A673 (cell line): ENCODE data around the gene RASL12. TPM values are rescaled to one million over a fixed set of nuclear protein-coding genes. Genes with fewer than 3 reads are reported as not detected.

Source experiments
- Bru-seq: library from RNA; stranded (reverse); fragments of 400-500 nt; gene quantifications from one replicate; lab custom pipeline; 2021; lab: Mats Ljungman, UMichigan
- BruChase-seq, 2 experiments: library from RNA; stranded (reverse); fragments of 400-500 nt; gene quantifications; one replicate each; lab custom pipeline; 2021; lab: Mats Ljungman, UMichigan
- BruUV-seq: library from RNA; stranded (reverse); fragments of 400-500 nt; replicated peaks from 2 replicates; lab custom pipeline; 2021; lab: Mats Ljungman, UMichigan
- CTCF ChIA-PET: fragments of 300-600 bp; sonication (Branson Sonifier 250); formaldehyde crosslinking; loops from one replicate; lab custom pipeline; 2022; ENCODE audit warnings: antibody characterized with exemption; lab: Charles Lee
- POLR2A ChIA-PET: fragments of 300-600 bp; sonication (Branson Sonifier 250); formaldehyde crosslinking; loops from one replicate; lab custom pipeline; 2022; ENCODE audit warnings: antibody characterized with exemption; ENCODE audit not compliant: low non-redundant PET; lab: Charles Lee
- DNase-seq: peaks from one replicate; pipeline ENCODE4 v3.0.0-alpha.2; 2015; ENCODE audit warnings: low spot score
- H3K27ac ChIP-seq: fragments of 200-600 bp; sonication (generic); 2 replicates; pipeline ENCODE4 v1.5.1; 2016; ENCODE audit warnings: mixed run types, low read depth, mild to moderate bottlenecking, mixed read lengths, antibody characterized with exemption, low read length; ENCODE audit not compliant: poor library complexity, severe bottlenecking
- H3K27me3 ChIP-seq: fragments of 200-600 bp; sonication (generic); replicated peaks from 2 replicates; pipeline ENCODE4 v1.6.1; 2017; ENCODE audit warnings: mixed run types, low read depth, mild to moderate bottlenecking, mixed read lengths, antibody characterized with exemption, low read length; ENCODE audit not compliant: insufficient read depth, poor library complexity
- H3K36me3 ChIP-seq: fragments of 200-600 bp; sonication (generic); 2 replicates; pipeline ENCODE4 v1.6.1; 2016; ENCODE audit warnings: mixed run types, mild to moderate bottlenecking, mixed read lengths, antibody characterized with exemption, low read length; ENCODE audit not compliant: insufficient read depth, poor library complexity, severe bottlenecking
- H3K4me1 ChIP-seq: fragments of 200-600 bp; sonication (generic); 2 replicates; pipeline ENCODE4 v1.6.1; 2017; ENCODE audit warnings: mixed run types, mild to moderate bottlenecking, mixed read lengths, antibody characterized with exemption, low read length; ENCODE audit not compliant: insufficient read depth, poor library complexity, severe bottlenecking
- H3K4me3 ChIP-seq: fragments of 200-600 bp; sonication (generic); 2 replicates; pipeline ENCODE4 v1.5.1; 2016; ENCODE audit warnings: low read depth, mixed run types, mild to moderate bottlenecking, mixed read lengths, low read length; ENCODE audit not compliant: poor library complexity, severe bottlenecking
- H3K9me3 ChIP-seq: fragments of 200-600 bp; sonication (generic); 2 replicates; pipeline ENCODE4 v1.6.1; 2016; ENCODE audit warnings: mixed run types, low read depth, mild to moderate bottlenecking, mixed read lengths, antibody characterized with exemption, low read length; ENCODE audit not compliant: poor library complexity, severe bottlenecking
- EZH2 ChIP-seq: fragments of 200-600 bp; sonication (generic); IDR thresholded peaks from 2 replicates; pipeline ENCODE4 v1.6.1; 2017; ENCODE audit warnings: borderline replicate concordance, low read depth, mild to moderate bottlenecking, mixed read lengths, antibody characterized with exemption, low read length; ENCODE audit not compliant: poor library complexity, severe bottlenecking
- intact Hi-C: fragments of 100-400 bp; cut with micrococcal nuclease; formaldehyde crosslinking; loops from one replicate; pipeline ENCODE4 v1.10.0; 2022; ENCODE audit not compliant: unreplicated experiment
- long read RNA-seq: library from polyadenylated mRNA; stranded (forward); transcript quantifications from one replicate; pipeline ENCODE4 v2.0.0, GENCODE V29; 2022
- total RNA-seq: library from RNA; stranded (reverse); gene quantifications from 2 replicates; pipeline ENCODE4 v1.2.3, GENCODE V29; 2021
- TF ChIP-seq, protein P1 (sequence below): fragments of 300-800, 200-600 bp; sonication (generic); conservative IDR thresholded peaks from 2 replicates; pipeline ENCODE4 v1.5.1; 2017; ENCODE audit warnings: low read depth, mild to moderate bottlenecking, antibody characterized with exemption, low read length, moderate library complexity, mixed read lengths

Gene RASL12
- total RNA-seq = 0.69 and 1.2 TPM in 2 replicates
- Bru-seq, nascent RNA = percentile 24 among the genes with signal in this experiment
- BruChase-seq, experiment 1, labeled RNA remaining after a 2-hour chase = percentile 27 among the genes with signal in this experiment
- percentile 16 among the genes with signal in this experiment for BruChase-seq, experiment 2, labeled RNA remaining after a 6-hour chase
- long read RNA-seq, partial matches to known transcripts = 0 of 4 reads
- long read RNA-seq, other reads (novel, unspliced or antisense) = 0 of 4 reads

DNA sequence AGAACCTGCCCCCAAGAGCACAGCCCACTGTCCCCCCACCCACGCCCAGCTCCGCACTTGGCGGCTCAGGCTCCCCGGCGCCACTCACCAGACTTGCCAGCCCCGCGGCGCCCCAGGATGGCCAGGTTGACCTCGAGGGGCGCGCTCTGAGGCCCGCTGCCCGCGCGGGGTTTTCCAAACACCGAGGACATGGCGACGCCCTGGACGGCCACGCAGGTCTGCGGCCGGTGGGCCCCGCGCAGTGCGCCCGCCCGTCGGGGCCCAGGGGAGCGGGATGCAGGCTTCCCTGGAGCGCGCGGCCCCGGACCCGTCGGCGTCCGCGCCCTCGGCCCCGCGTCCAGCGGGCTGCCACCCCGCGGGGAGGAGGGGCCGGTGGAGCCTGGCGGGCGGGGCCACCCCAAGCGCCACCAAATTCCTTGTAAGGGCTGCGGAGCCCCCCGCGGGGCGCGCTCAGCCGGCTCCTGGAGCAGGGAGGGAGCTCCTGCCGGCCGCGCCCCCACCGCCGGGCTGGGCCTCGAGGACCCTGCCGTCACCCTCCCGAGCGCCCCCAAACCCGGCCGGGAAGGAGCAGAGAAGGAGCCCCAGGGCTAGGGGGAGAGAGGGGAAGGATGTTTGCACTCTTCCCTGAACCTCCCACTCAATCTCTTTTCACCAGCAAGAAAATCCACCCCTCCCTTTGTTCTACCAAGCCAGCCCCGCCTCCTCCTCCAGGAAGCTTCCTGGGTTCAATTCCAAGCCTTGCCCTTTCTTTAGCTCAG is at the start of gene RASL12:
Gene RASL12 (minus strand): TSS at position 347 of the 758 bp plus-strand sequence. CDS start 156 bp downstream, at position 191.
- DNase-seq = peak; percentile 49
- Histone ChIP-seq H3K27me3 (no peaks in the 10 kb centered on the region), H3K9me3 (no peaks in the 10 kb centered on the region), H3K27ac (no peak within 1 kb of the TSS), H3K36me3 (no peaks in the 10 kb centered on the region), H3K4me1 (peaks cover 14% of the 10 kb centered on the region), H3K4me3 (peak within 1 kb of the TSS; percentile 44)
- intact Hi-C loops = no loop called here
- BruUV-seq = no TSS peak
- ChIA-PET POLR2A (interaction anchor here (0.7 kb wide), 1 partner anchor 281 kb away, joined by 3 read pairs; no protein-coding TSS in a partner anchor), CTCF (no interaction called here)
- TF ChIP-seq, protein P1, sequence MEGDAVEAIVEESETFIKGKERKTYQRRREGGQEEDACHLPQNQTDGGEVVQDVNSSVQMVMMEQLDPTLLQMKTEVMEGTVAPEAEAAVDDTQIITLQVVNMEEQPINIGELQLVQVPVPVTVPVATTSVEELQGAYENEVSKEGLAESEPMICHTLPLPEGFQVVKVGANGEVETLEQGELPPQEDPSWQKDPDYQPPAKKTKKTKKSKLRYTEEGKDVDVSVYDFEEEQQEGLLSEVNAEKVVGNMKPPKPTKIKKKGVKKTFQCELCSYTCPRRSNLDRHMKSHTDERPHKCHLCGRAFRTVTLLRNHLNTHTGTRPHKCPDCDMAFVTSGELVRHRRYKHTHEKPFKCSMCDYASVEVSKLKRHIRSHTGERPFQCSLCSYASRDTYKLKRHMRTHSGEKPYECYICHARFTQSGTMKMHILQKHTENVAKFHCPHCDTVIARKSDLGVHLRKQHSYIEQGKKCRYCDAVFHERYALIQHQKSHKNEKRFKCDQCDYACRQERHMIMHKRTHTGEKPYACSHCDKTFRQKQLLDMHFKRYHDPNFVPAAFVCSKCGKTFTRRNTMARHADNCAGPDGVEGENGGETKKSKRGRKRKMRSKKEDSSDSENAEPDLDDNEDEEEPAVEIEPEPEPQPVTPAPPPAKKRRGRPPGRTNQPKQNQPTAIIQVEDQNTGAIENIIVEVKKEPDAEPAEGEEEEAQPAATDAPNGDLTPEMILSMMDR = no peak
- TF ChIP-seq EZH2 = no peak

DNA sequence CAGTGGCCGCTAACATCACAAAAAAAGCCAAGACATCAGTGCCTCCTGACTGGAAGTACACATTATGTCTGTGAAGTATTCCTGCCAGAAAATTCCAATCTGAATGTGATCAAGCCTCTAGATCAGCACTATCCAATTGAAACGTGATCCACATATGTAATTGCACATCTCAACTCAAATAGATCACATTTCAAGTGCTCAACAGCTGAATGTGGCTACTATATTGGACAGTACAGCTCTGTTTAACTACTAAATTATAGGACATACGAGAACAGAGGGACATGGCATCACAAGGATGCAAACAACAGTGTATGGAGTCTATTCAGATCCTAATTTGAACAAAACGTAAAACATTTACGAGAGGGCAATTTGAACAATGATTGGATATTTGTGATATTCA is 47.8 kb upstream of the RASL12 start:
- CTCF ChIA-PET = no interaction called here
- Histone ChIP-seq H3K4me1 (no peaks in the 10 kb centered on the region), H3K27me3 (no peaks in the 10 kb centered on the region), H3K4me3 (no peak overlapping the region), H3K27ac (no peak overlapping the region), H3K36me3 (peaks cover 33% of the 10 kb centered on the region), H3K9me3 (no peaks in the 10 kb centered on the region)
- BruUV-seq = no TSS peak
- POLR2A ChIA-PET = no interaction called here
- no peak for DNase-seq
- intact Hi-C loops = no loop called here
- TF ChIP-seq, protein P1 = no peak
- TF ChIP-seq EZH2 = no peak

GRCh38 chr15:65115086-65115485 is 47.3 kb upstream of the RASL12 start, which contains the start of gene UBAP1L:
Gene UBAP1L, minus strand, starts transcription at chr15:65115200. Its CDS starts 8,985 bp downstream, at chr15:65106215.
- intact Hi-C loops = no loop called here
- H3K9me3 ChIP-seq = no peaks in the 10 kb centered on the region
- H3K27me3 ChIP-seq = no peaks in the 10 kb centered on the region
- H3K4me3 ChIP-seq = no peak within 1 kb of the TSS
- TF ChIP-seq, protein P1 = no peak
- no peak for TF ChIP-seq EZH2
- ChIA-PET CTCF (no interaction called here), POLR2A (interaction anchor here (0.7 kb wide), 1 partner anchor 654 kb away, joined by 3 read pairs; no protein-coding TSS in a partner anchor)
- H3K36me3 ChIP-seq = peaks cover 33% of the 10 kb centered on the region
- no peak within 1 kb of the TSS for H3K27ac ChIP-seq
- H3K4me1 ChIP-seq = no peaks in the 10 kb centered on the region
- peak; percentile 12 for DNase-seq
- BruUV-seq = no TSS peak
